Hepatocyte (in vitro differentiated cells): ENCODE data around the gene NOL9. TPM values are rescaled to one million over a fixed set of nuclear protein-coding genes. Genes with fewer than 3 reads are reported as not detected.
A peak's percentile ranks its signal among the peaks of the same experiment; 100 is the strongest.

Experiments
- DNase-seq: peaks from one replicate; pipeline ENCODE4 v3.0.0-alpha.2; 2016; ENCODE audit warnings: low spot score
- H2AFZ ChIP-seq: fragments of 200-600 bp; sonication (generic); 2 replicates; pipeline ENCODE4 v1.6.0; 2016; ENCODE audit warnings: antibody characterized with exemption, mild to moderate bottlenecking
- H3K27ac ChIP-seq: fragments of 200-600 bp; sonication (generic); 2 replicates; pipeline ENCODE4 v1.5.1; 2016; ENCODE audit warnings: mild to moderate bottlenecking
- H3K27me3 ChIP-seq: fragments of 200-600 bp; sonication (generic); 2 replicates; pipeline ENCODE4 v1.6.1; 2016
- H3K36me3 ChIP-seq: fragments of 200-600 bp; sonication (generic); replicated peaks from 2 replicates; pipeline ENCODE4 v1.5.1; 2016; ENCODE audit warnings: low read depth; ENCODE audit not compliant: insufficient read depth
- H3K4me1 ChIP-seq: fragments of 200-600 bp; sonication (generic); 2 replicates; pipeline ENCODE4 v1.5.1; 2016; ENCODE audit warnings: mild to moderate bottlenecking, moderate library complexity; ENCODE audit not compliant: insufficient read depth
- H3K4me2 ChIP-seq: fragments of 200-600 bp; sonication (generic); 2 replicates; pipeline ENCODE4 v1.6.0; 2016
- H3K4me3 ChIP-seq: fragments of 200-600 bp; sonication (generic); 2 replicates; pipeline ENCODE4 v1.5.1; 2016; ENCODE audit warnings: mild to moderate bottlenecking
- H3K79me2 ChIP-seq: fragments of 200-600 bp; sonication (generic); 2 replicates; pipeline ENCODE4 v1.6.0; 2017; ENCODE audit warnings: mild to moderate bottlenecking
- H3K9me2 ChIP-seq: fragments of 200-600 bp; sonication (generic); replicated peaks from 2 replicates; pipeline ENCODE4 v1.6.0; 2017; ENCODE audit warnings: mild to moderate bottlenecking; ENCODE audit not compliant: insufficient read depth
- H3K9me3 ChIP-seq: fragments of 200-600 bp; sonication (generic); 2 replicates; pipeline ENCODE4 v1.5.1; 2016; ENCODE audit warnings: low read depth, mild to moderate bottlenecking
- H4K20me1 ChIP-seq: fragments of 200-600 bp; sonication (generic); 2 replicates; pipeline ENCODE4 v1.6.0; 2016; ENCODE audit warnings: mild to moderate bottlenecking; ENCODE audit not compliant: insufficient read depth, poor library complexity, severe bottlenecking
- EZH2 ChIP-seq: fragments of 200-600 bp; sonication (generic); IDR thresholded peaks from 2 replicates; pipeline ENCODE4 v1.6.1; 2016; ENCODE audit warnings: antibody characterized with exemption, mild to moderate bottlenecking, borderline replicate concordance
- EZH2phosphoT487 ChIP-seq: fragments of 200-600 bp; sonication (generic); IDR thresholded peaks from one replicate; pipeline ENCODE4 v1.6.1; 2018; ENCODE audit warnings: antibody characterized with exemption, mild to moderate bottlenecking, low read depth, moderate library complexity; ENCODE audit not compliant: unreplicated experiment, severe bottlenecking
- WGBS: methylation state at CpG from one replicate; pipeline ENCODE4 v1.1.6; 2016; ENCODE audit warnings: low lambda C conversion rate; ENCODE audit errors: missing lambda C conversion rate; 5-methylcytosine and 5-hydroxymethylcytosine counted together
- polyA plus RNA-seq: library from polyadenylated mRNA; unstranded; fragments of >200 nt; fragmentation: Nextera tagmentation; extraction: Ambion mirVana; gene quantifications from 2 replicates; pipeline ENCODE4 v1.2.1, GENCODE V29; 2016
- total RNA-seq: library from RNA; depleted of rRNA; stranded (reverse); fragments of >200 nt; gene quantifications from 2 replicates; pipeline ENCODE4 v1.2.3, GENCODE V29; 2014
- TF ChIP-seq, protein P1 (sequence below): fragments of 200-600 bp; sonication (generic); IDR thresholded peaks from 2 replicates; pipeline ENCODE4 v1.5.1; 2016; ENCODE audit warnings: antibody characterized with exemption, mild to moderate bottlenecking; ENCODE audit not compliant: poor library complexity

Gene NOL9
- total and polyA plus RNA-seq, 2 experiments from 2014 or later, result 13.7 to 21.6 TPM

DNA sequence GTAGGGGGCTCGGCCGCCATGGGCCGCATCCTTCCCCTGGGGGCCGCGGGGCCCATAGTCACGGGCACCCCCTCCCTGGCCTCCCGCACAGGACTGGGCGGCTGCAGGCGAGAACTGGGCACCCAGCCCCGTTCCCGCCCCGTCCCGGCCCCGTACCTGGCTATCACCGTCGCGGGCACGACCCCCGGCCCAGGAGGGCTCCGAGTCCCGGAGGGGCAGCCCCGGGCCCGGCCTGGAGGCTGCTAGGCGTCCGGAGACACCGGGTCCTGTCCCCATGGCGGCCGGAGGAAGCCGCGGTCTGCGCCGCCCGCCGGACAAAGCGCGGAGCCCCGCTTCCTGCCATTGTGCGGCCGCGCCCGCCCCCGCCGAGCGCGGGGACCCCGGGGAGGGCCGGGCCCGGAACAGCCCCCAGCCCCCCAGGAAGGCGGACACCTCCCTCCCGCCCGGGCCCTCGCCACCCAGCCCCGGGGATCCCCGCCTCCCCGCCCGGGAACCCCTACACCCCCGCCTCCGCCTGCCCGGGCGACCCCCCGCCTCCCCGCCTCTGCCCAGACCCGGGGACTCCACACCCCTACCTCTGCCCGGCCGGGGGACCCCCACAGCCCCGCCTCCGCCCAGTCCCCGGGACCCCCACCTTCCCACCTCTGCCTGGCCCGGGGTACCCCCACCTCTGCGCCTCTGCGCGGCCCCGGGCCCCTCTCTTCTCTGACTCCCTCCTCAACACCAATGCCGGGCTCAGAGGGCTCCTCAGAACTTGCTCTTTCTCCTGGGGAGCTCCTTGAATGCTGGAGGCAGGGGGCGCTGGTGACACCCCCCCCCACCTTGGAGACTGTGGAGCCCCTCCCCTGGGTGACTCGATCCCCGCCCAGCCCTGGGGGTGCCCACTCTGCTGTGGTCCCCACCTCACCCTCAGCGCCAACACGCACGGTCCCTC lies 68.9 kb downstream of the NOL9 start:
- DNase-seq, result peak; percentile 49
- peaks cover 28% of the 10 kb centered on the region for H3K79me2 ChIP-seq
- peaks cover 18% of the 10 kb centered on the region for H3K4me1 ChIP-seq
- no peaks in the 10 kb centered on the region for H4K20me1 ChIP-seq
- H3K9me3 ChIP-seq, result no peaks in the 10 kb centered on the region
- H2AFZ ChIP-seq, result peak overlapping the region; percentile 78
- 0% methylated on average over 16 of the region's 80 CpGs for WGBS
- no peaks in the 10 kb centered on the region for H3K27me3 ChIP-seq
- H3K27ac ChIP-seq, result no peak overlapping the region
- no peaks in the 10 kb centered on the region for H3K36me3 ChIP-seq
- H3K9me2 ChIP-seq, result no peaks in the 10 kb centered on the region
- peak overlapping the region; percentile 57 for H3K4me3 ChIP-seq
- H3K4me2 ChIP-seq, result peak overlapping the region; percentile 87
- no peak for TF ChIP-seq EZH2
- no peak for TF ChIP-seq EZH2phosphoT487

DNA sequence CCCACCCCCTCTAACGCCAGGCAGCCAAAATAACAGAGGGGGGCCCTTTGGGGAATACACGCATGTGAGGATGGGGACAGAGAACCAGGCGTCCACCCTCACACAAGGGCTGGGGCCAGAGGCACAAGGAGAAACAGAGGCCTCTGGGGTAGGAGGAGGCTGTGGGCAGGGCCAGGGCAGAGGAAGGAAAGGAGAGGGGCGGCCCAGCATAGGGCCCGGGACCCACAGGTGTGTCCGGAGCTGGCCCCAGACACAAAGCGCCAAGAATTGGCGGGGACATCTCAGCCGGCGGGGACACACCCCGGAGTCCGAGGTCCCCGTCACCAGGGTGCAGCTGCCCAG lies 69.5 kb downstream of the NOL9 start:
- 14% methylated on average over 12 of the region's 13 CpGs for WGBS
- Histone ChIP-seq H3K9me3 (no peaks in the 10 kb centered on the region), H3K4me2 (peak overlapping the region; percentile 87), H3K27me3 (no peaks in the 10 kb centered on the region), H3K36me3 (no peaks in the 10 kb centered on the region), H3K27ac (no peak overlapping the region), H3K9me2 (no peaks in the 10 kb centered on the region), H4K20me1 (no peaks in the 10 kb centered on the region), H3K79me2 (peaks cover 24% of the 10 kb centered on the region), H3K4me3 (peak overlapping the region; percentile 57), H2AFZ (peak overlapping the region; percentile 78), H3K4me1 (peaks cover 18% of the 10 kb centered on the region)
- DNase-seq, result no peak
- TF ChIP-seq, protein P1, sequence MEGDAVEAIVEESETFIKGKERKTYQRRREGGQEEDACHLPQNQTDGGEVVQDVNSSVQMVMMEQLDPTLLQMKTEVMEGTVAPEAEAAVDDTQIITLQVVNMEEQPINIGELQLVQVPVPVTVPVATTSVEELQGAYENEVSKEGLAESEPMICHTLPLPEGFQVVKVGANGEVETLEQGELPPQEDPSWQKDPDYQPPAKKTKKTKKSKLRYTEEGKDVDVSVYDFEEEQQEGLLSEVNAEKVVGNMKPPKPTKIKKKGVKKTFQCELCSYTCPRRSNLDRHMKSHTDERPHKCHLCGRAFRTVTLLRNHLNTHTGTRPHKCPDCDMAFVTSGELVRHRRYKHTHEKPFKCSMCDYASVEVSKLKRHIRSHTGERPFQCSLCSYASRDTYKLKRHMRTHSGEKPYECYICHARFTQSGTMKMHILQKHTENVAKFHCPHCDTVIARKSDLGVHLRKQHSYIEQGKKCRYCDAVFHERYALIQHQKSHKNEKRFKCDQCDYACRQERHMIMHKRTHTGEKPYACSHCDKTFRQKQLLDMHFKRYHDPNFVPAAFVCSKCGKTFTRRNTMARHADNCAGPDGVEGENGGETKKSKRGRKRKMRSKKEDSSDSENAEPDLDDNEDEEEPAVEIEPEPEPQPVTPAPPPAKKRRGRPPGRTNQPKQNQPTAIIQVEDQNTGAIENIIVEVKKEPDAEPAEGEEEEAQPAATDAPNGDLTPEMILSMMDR, result no peak
- TF ChIP-seq EZH2, result no peak
- TF ChIP-seq EZH2phosphoT487, result no peak

DNA sequence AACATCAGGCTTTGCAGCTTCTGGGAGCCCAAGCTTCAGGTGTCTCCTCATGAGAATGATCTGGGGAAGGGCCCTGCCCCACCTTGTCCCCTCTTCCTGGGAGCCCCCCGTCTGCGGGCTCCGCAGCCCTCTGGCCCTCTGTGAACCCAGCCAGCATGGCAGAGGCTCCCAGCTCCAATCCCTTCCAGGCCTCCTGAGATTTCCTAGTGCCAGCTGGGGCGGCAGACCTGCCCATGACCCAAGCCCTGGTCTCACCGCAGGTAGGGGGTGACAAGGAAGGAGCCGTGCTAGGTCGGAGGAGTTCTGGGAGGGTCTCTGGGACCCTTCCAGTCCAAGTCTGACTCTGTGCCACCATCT lies 70.6 kb downstream of the NOL9 start:
- Histone ChIP-seq H3K9me2 (no peaks in the 10 kb centered on the region), H3K9me3 (no peaks in the 10 kb centered on the region), H3K4me2 (no peak overlapping the region), H3K79me2 (peaks cover 21% of the 10 kb centered on the region), H3K27me3 (no peaks in the 10 kb centered on the region), H4K20me1 (no peaks in the 10 kb centered on the region), H3K27ac (no peak overlapping the region), H3K4me1 (peaks cover 9% of the 10 kb centered on the region), H2AFZ (no peak overlapping the region), H3K36me3 (no peaks in the 10 kb centered on the region), H3K4me3 (no peak overlapping the region)
- TF ChIP-seq EZH2, result no peak
- TF ChIP-seq, protein P1, result no peak
- TF ChIP-seq EZH2phosphoT487, result no peak
- 95% methylated on average over 7 of the region's 7 CpGs for WGBS
- no peak for DNase-seq

DNA sequence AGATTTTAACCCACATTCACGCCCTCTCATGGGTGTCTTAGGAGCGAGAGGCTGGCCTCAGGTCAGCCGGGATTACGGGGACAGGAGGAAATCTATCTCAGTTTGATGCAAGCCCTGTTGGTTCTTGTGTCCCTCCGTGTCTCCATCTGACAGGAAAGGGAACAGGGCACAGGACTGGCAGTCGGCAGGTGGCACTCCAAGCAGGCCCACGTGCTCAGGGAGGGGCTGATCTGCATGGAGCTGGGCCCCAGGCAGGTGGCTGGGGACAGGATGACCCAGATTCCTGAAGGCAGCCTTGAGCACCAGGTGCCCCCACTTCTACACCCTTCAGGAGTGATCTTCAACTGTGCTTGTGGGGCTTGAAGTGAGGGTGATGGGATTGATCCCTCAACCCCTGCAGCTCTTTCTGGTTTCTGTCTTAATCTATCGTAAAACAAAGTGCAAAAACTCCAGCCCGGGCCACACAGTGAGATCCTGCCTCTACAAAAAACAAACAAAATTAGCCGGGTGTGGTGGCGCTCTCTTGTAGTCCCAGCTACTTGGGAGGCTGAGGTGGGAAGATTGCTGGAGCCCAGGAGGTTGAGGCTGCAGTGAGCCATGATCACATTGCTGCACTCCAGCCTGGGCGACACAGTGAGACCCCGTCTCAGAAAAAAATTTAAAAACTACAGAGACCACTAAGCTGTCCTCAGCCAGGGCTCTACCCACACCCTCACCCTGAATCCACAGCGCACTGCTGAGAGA lies 71.1 kb downstream of the NOL9 start:
- peaks cover 21% of the 10 kb centered on the region for H3K79me2 ChIP-seq
- H3K4me2 ChIP-seq, result no peak overlapping the region
- H3K4me1 ChIP-seq, result peaks cover 6% of the 10 kb centered on the region
- no peaks in the 10 kb centered on the region for H3K9me3 ChIP-seq
- H3K27me3 ChIP-seq, result no peaks in the 10 kb centered on the region
- no peak overlapping the region for H3K4me3 ChIP-seq
- 90% methylated on average over 14 of the region's 14 CpGs for WGBS
- TF ChIP-seq EZH2 (no peak), EZH2phosphoT487 (no peak)
- TF ChIP-seq, protein P1, result no peak
- no peaks in the 10 kb centered on the region for H4K20me1 ChIP-seq
- no peaks in the 10 kb centered on the region for H3K9me2 ChIP-seq
- no peaks in the 10 kb centered on the region for H3K36me3 ChIP-seq
- no peak overlapping the region for H3K27ac ChIP-seq
- DNase-seq, result no peak
- no peak overlapping the region for H2AFZ ChIP-seq
